ENCODE measurements around the gene PLIN3. TPM values are rescaled to one million over a fixed set of nuclear protein-coding genes. Genes with fewer than 3 reads are reported as not detected.

Gene PLIN3
- total RNA-seq, 1 donor from 2014 or later, result 49.8 TPM

DNA sequence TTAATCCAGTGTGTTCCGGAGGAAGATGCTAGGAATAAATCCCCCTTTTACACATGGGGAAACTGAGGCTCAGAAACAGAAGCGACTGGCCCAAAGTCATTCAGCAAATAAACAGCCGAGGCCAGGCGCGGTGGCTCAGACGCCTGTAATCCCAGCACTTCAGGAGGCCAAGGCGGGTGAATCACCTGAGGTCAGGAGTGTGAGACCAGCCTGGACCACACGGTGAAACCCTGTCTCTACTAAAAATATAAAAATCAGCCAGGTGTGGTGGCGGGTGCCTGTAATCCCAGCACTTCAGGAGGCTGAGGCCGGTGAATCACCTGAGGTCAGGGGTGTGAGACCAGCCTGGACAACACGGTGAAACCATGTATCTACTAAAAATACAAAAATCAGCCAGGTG lies 11.6 kb upstream of the PLIN3 start:
- no peaks in the 10 kb centered on the region for H3K27me3 ChIP-seq (ENCODE audit: control insufficient read depth, insufficient read depth, low read length)
- no peak for TF ChIP-seq CTCF (IDR thresholded peaks at IDR 0.05; ENCODE audit: insufficient read depth, low read length, severe bottlenecking)
- H3K4me3 ChIP-seq (ENCODE audit: low read depth, low read length), result no peak overlapping the region
- no peak for FAIRE-seq
- no peak for DNase-seq (ENCODE audit: low read depth)
- H3K36me3 ChIP-seq (ENCODE audit: control insufficient read depth, insufficient read depth, low read length), result no peaks in the 10 kb centered on the region

GRCh38 chr19:4878491-4878968 lies 11.1 kb upstream of the PLIN3 start:
- H3K27me3 ChIP-seq (ENCODE audit: control insufficient read depth, insufficient read depth, low read length), result no peaks in the 10 kb centered on the region
- DNase-seq (ENCODE audit: low read depth), result no peak
- no peak for TF ChIP-seq CTCF (IDR thresholded peaks at IDR 0.05; ENCODE audit: insufficient read depth, low read length, severe bottlenecking)
- no peak for FAIRE-seq
- no peak overlapping the region for H3K4me3 ChIP-seq (ENCODE audit: low read depth, low read length)
- no peaks in the 10 kb centered on the region for H3K36me3 ChIP-seq (ENCODE audit: control insufficient read depth, insufficient read depth, low read length)

DNA sequence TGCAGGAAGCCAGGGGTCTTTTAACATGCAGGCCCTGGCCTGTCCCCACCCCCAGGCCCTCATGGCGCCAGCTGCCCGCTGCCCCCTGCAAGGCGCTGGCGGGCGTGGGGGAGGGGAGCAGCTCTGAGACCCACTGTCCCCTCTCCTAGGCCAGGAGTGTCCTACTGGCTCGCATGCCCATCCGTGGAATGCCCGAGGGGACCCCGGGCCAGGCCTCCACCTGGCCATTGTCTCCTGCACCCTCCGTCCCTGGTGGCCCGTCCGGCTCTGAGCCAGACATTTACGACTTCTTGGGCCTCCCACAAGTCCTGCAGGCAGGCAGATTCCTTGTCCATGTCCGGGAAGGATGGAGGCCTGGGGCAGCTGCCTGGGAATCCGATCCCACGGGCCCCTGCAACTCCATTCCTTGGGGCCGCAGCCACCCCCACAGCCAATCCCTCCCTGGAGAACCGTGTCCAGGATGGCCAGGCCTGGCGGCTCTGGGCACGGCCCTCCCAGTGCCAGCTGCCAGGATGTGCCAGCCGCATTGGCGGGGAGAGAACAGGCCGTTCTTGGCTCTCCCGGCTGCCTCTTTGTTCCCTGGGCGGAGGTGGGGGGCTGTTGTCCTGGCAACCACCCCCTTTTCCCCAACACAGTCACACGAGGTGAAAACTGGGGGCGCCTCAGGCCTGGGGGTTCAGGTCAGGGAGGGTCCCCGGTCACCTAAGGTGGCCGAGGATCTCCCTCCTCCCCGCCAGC lies 10.5 kb upstream of the PLIN3 start:
- no peak for TF ChIP-seq CTCF (IDR thresholded peaks at IDR 0.05; ENCODE audit: insufficient read depth, low read length, severe bottlenecking)
- DNase-seq (ENCODE audit: low read depth) (no peak), FAIRE-seq (no peak)
- no peaks in the 10 kb centered on the region for H3K36me3 ChIP-seq (ENCODE audit: control insufficient read depth, insufficient read depth, low read length)
- H3K4me3 ChIP-seq (ENCODE audit: low read depth, low read length), result no peak overlapping the region
- no peaks in the 10 kb centered on the region for H3K27me3 ChIP-seq (ENCODE audit: control insufficient read depth, insufficient read depth, low read length)

GRCh38 chr19:4873930-4874329 lies 6.5 kb upstream of the PLIN3 start:
- Histone ChIP-seq H3K27me3 (ENCODE audit: control insufficient read depth, insufficient read depth, low read length) (no peaks in the 10 kb centered on the region), H3K4me3 (ENCODE audit: low read depth, low read length) (no peak overlapping the region), H3K36me3 (ENCODE audit: control insufficient read depth, insufficient read depth, low read length) (no peaks in the 10 kb centered on the region)
- DNase-seq (ENCODE audit: low read depth), result no peak
- no peak for FAIRE-seq
- TF ChIP-seq CTCF (IDR thresholded peaks at IDR 0.05; ENCODE audit: insufficient read depth, low read length, severe bottlenecking), result no peak

- H3K27me3 ChIP-seq (ENCODE audit: control insufficient read depth, insufficient read depth, low read length), result no peaks in the 10 kb centered on the region
- DNase-seq (ENCODE audit: low read depth) (no peak), FAIRE-seq (no peak)
- no peak overlapping the region for H3K4me3 ChIP-seq (ENCODE audit: low read depth, low read length)
- H3K36me3 ChIP-seq (ENCODE audit: control insufficient read depth, insufficient read depth, low read length), result no peaks in the 10 kb centered on the region
- no peak for TF ChIP-seq CTCF (IDR thresholded peaks at IDR 0.05; ENCODE audit: insufficient read depth, low read length, severe bottlenecking)
Observed at GRCh38 chr19:4871711-4872110, 4.2 kb upstream of the PLIN3 start.

All from bronchial epithelial cell (primary cell).